Mesothelial cell of epicardium (in vitro differentiated cells): ENCODE measurements around the gene SFI1. TPM values are rescaled to one million over a fixed set of nuclear protein-coding genes. Genes with fewer than 3 reads are reported as not detected.

Source experiments
- DNase-seq, 2 experiments: peaks; one replicate each; pipeline ENCODE4 v3.0.0; 2021; ENCODE audit warnings: low spot score in 2 of 2; ENCODE audit not compliant: unreplicated experiment in 2 of 2
- H3K27ac Mint-ChIP-seq: 2 replicates; pipeline ENCODE4 v1.8.0; 2021; ENCODE audit warnings: mixed read lengths
- H3K27me3 Mint-ChIP-seq: 2 replicates; pipeline ENCODE4 v1.8.0; 2021; ENCODE audit warnings: low read depth, mixed read lengths
- H3K36me3 Mint-ChIP-seq: 2 replicates; pipeline ENCODE4 v1.8.0; 2021; ENCODE audit warnings: mixed read lengths
- H3K4me1 Mint-ChIP-seq: 2 replicates; pipeline ENCODE4 v1.8.0; 2021; ENCODE audit warnings: mixed read lengths
- H3K4me3 Mint-ChIP-seq: 2 replicates; pipeline ENCODE4 v1.8.0; 2021; ENCODE audit warnings: mild to moderate bottlenecking, moderate library complexity, mixed read lengths
- H3K9me3 Mint-ChIP-seq: 2 replicates; pipeline ENCODE4 v1.8.0; 2021; ENCODE audit warnings: mixed read lengths
- microRNA-seq: library from miRNA; unstranded; fragments of <30 nt; microRNA quantifications from one replicate; pipeline ENCODE4 v1.2.0, GENCODE V29; 2021; ENCODE audit warnings: inconsistent platforms, mixed read lengths
- total RNA-seq: library from RNA; stranded (reverse); gene quantifications from 3 replicates; pipeline ENCODE4 v1.2.1, GENCODE V29; 2021
- TF ChIP-seq, protein P1 (sequence below): fragments of 200-600 bp; sonication (generic); IDR thresholded peaks from one replicate; pipeline ENCODE4 v1.5.0; 2021; ENCODE audit warnings: antibody characterized with exemption; ENCODE audit not compliant: unreplicated experiment

Gene SFI1
- total RNA-seq, 1 donor from 2014 or later: 45.7 TPM

DNA sequence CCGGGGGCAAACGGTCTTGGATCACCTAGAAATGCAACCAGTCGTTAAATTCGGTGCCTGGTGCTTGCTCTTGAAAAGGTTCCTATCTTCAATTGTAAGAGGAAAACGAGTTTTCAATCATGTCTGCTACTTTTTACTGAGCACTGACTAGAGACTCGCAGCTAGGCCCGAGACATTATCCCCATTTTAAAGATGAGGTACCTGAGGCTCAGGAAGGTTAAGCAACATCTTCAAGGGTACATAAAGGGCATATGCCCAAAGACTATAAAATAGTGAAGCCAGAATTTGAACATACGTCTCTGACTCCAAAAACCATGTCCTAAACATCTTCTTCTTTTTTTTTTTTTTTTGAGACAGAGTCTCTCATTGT lies 166.3 kb downstream of the SFI1 start:
- Mint-ChIP-seq H3K4me1 (peaks cover 18% of the 10 kb centered on the region), H3K27me3 (peaks cover 6% of the 10 kb centered on the region), H3K9me3 (no peaks in the 10 kb centered on the region), H3K4me3 (peak overlapping the region; percentile 94), H3K27ac (peak overlapping the region; percentile 95), H3K36me3 (no peaks in the 10 kb centered on the region)
- TF ChIP-seq, protein P1, sequence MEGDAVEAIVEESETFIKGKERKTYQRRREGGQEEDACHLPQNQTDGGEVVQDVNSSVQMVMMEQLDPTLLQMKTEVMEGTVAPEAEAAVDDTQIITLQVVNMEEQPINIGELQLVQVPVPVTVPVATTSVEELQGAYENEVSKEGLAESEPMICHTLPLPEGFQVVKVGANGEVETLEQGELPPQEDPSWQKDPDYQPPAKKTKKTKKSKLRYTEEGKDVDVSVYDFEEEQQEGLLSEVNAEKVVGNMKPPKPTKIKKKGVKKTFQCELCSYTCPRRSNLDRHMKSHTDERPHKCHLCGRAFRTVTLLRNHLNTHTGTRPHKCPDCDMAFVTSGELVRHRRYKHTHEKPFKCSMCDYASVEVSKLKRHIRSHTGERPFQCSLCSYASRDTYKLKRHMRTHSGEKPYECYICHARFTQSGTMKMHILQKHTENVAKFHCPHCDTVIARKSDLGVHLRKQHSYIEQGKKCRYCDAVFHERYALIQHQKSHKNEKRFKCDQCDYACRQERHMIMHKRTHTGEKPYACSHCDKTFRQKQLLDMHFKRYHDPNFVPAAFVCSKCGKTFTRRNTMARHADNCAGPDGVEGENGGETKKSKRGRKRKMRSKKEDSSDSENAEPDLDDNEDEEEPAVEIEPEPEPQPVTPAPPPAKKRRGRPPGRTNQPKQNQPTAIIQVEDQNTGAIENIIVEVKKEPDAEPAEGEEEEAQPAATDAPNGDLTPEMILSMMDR: no peak
- no peak for DNase-seq

Small RNA genes lying within 50 kb of the gene (microRNA-seq; reads per million reads assigned to microRNA genes)
- not detected for gene MIR7109

Other genes starting within 250 kb of the SFI1 start
- 16.9 to 19.1 TPM (median 17.4 TPM) in 3 replicates for gene PIK3IP1, start 204.0 kb upstream of the SFI1 start, total RNA-seq
- gene PATZ1, start 150.2 kb upstream of the SFI1 start, total RNA-seq: 70.9 to 73.6 TPM (median 71.7 TPM) in 3 replicates
- gene DRG1, start 96.9 kb upstream of the SFI1 start, total RNA-seq: 57.8 to 62.9 TPM (median 59.1 TPM) in 3 replicates
- gene EIF4ENIF1, start 6.7 kb upstream of the SFI1 start, total RNA-seq: 41.0 to 44.4 TPM (median 44.1 TPM) in 3 replicates
- gene PISD, start 165.7 kb downstream of the SFI1 start, total RNA-seq: 40.4 to 43.8 TPM (median 41.8 TPM) in 3 replicates